Fibroblast of lung (primary cell): Measurements from ENCODE around the gene PLEKHN1. TPM values are rescaled to one million over a fixed set of nuclear protein-coding genes. Genes with fewer than 3 reads are reported as not detected.

Experiments
- DNase-seq, 2 donors: peaks; one replicate each; pipeline versions ENCODE4 v3.0.0 to v3.0.0-alpha.2; 2010; ENCODE audit warnings: low read depth in 2 of 2
- H2AFZ ChIP-seq: 2 replicates; pipeline ENCODE4 v1.5.1; 2012; ENCODE audit warnings: low read length, control low read depth, inconsistent platforms
- H3K27ac ChIP-seq: 2 replicates; pipeline ENCODE4 v1.5.1; 2011; ENCODE audit warnings: low read length, control low read depth; ENCODE audit not compliant: insufficient read depth
- H3K27me3 ChIP-seq: 2 replicates; pipeline ENCODE4 v1.5.1; 2011; ENCODE audit warnings: mild to moderate bottlenecking, low read length; ENCODE audit not compliant: control insufficient read depth, insufficient read depth
- H3K36me3 ChIP-seq: 2 replicates; pipeline ENCODE4 v1.5.1; 2011; ENCODE audit warnings: low read length; ENCODE audit not compliant: control insufficient read depth, insufficient read depth
- H3K4me1 ChIP-seq: 2 replicates; pipeline ENCODE4 v1.5.1; 2011; ENCODE audit warnings: low read length; ENCODE audit not compliant: control insufficient read depth, insufficient read depth; ENCODE audit errors: extremely low read depth
- H3K4me2 ChIP-seq: 2 replicates; pipeline ENCODE4 v1.5.1; 2011; ENCODE audit warnings: low read length, control low read depth; ENCODE audit not compliant: insufficient read depth; ENCODE audit errors: extremely low read depth
- H3K4me3 ChIP-seq, 4 experiments: fragments of 200-600 bp in 1 of 4; sonication (generic) in 1 of 4; replicated peaks in 1 of 4; 2 replicates each; pipeline ENCODE4 v1.5.1; 2011 to 2016; ENCODE audit warnings: low read length in 4 of 4, low read depth in 3 of 4, mild to moderate bottlenecking in 3 of 4, control low read depth in 2 of 4, inconsistent platforms in 1 of 4, mixed read lengths in 1 of 4; ENCODE audit not compliant: insufficient read depth in 1 of 4; ENCODE audit errors: control extremely low read depth in 1 of 4
- H3K79me2 ChIP-seq: 2 replicates; pipeline ENCODE4 v1.5.1; 2012; ENCODE audit warnings: mild to moderate bottlenecking, low read length, inconsistent platforms; ENCODE audit not compliant: control insufficient read depth, insufficient read depth
- H3K9ac ChIP-seq: 2 replicates; pipeline ENCODE4 v1.5.1; 2011; ENCODE audit warnings: mild to moderate bottlenecking, low read length, control low read depth; ENCODE audit not compliant: insufficient read depth
- H3K9me3 ChIP-seq: 2 replicates; pipeline ENCODE4 v1.5.1; 2012; ENCODE audit warnings: low read depth, low read length; ENCODE audit not compliant: control insufficient read depth, insufficient read depth
- H4K20me1 ChIP-seq: 2 replicates; pipeline ENCODE4 v1.5.1; 2011; ENCODE audit warnings: low read length; ENCODE audit not compliant: control insufficient read depth, insufficient read depth; ENCODE audit errors: extremely low read depth
- CTCF ChIP-seq, 2 donors: IDR thresholded peaks in 1 of 2; conservative IDR thresholded peaks in 1 of 2; 1 replicate in 1 of 2; 2 replicates in 1 of 2; pipeline ENCODE4 v1.5.1; 2011 to 2012; ENCODE audit warnings: low read length in 2 of 2, control low read depth in 1 of 2, inconsistent platforms in 1 of 2, low read depth in 1 of 2, mild to moderate bottlenecking in 1 of 2
- EZH2 ChIP-seq: IDR thresholded peaks from 2 replicates; pipeline ENCODE4 v1.5.1; 2012; ENCODE audit warnings: low read length, control low read depth, mild to moderate bottlenecking; ENCODE audit errors: missing control alignments
- polyA plus RNA-seq, 2 donors: library from polyadenylated mRNA; depleted of rRNA in 1 of 2; stranded (reverse) in 1 of 2; unstranded in 1 of 2; fragments of >200 nt; gene quantifications; 2 replicates each; pipeline ENCODE4 v1.2.1, GENCODE V29; 2011 to 2012; ENCODE audit warnings: missing spikeins in 1 of 2
- total RNA-seq: library from RNA; depleted of rRNA; stranded (reverse); fragments of >200 nt; gene quantifications from 2 replicates; pipeline ENCODE4 v1.2.1, GENCODE V29; 2014

The PLEKHN1 gene
- total and polyA plus RNA-seq, 2 donors (not counting 1 experiment from before 2014, with no cell fraction given) = 0.17 to 0.41 TPM

DNA sequence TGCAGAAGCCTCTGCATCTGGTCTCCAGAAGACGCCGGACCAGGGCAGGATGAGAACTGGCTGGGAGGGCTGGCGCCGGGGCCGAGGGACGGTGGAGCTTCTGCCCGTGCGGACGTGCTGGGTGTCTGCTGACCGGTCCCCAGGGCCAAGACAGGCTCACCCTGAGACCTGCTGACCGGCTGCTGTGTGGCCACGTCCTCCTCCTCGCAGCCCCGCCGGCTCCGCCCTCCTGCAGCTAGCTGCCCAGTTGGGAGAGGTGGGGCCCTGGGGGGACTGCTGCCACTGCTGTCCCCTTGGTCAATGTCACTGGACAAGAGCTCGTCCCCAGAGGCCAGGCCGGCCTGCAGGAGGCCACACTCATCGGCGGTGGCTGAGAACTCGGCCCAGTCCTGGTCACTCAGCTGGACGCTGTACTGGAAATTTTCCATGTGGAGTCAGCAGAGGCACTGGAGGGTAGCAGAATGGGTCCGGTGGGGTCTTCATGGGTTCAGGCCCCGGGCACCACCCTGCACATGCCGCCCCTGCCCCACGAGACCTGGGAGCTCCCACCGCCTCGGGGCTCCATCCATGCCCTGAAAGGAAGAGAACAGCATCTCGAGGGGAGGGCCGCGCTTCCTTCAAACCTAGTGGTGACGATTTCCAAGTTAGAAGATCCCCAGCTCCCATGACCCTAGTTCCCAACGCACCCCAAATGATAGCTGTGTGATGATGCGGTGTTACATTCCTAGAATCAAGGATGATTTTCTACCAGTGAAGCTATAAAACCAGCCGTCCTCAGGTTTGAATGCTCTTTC is 14.5 kb downstream of the PLEKHN1 start:
- Histone ChIP-seq H3K27ac (no peak overlapping the region), H3K4me3 (no peak overlapping the region), H2AFZ (no peak overlapping the region), H3K36me3 (no peaks in the 10 kb centered on the region), H3K79me2 (no peaks in the 10 kb centered on the region), H4K20me1 (no peaks in the 10 kb centered on the region), H3K4me2 (no peak overlapping the region), H3K4me1 (no peaks in the 10 kb centered on the region), H3K27me3 (peaks cover 6% of the 10 kb centered on the region), H3K9me3 (no peaks in the 10 kb centered on the region), H3K9ac (no peak overlapping the region)
- no peak for TF ChIP-seq CTCF (conservative IDR thresholded peaks at IDR 0.05 in 1 of 2, IDR thresholded peaks at IDR 0.05 in 1 of 2; ENCODE audit: low read depth in 1 of 2, low read length in 2 of 2)
- no peak for TF ChIP-seq EZH2
- no peak for DNase-seq

GRCh38 chr1:981491-981954 is 15.2 kb downstream of the PLEKHN1 start:
- H2AFZ ChIP-seq = no peak overlapping the region
- H3K79me2 ChIP-seq = no peaks in the 10 kb centered on the region
- DNase-seq = no peak
- H3K27ac ChIP-seq = no peak overlapping the region
- no peaks in the 10 kb centered on the region for H3K36me3 ChIP-seq
- no peak overlapping the region for H3K4me2 ChIP-seq
- peaks cover 6% of the 10 kb centered on the region for H3K27me3 ChIP-seq
- no peaks in the 10 kb centered on the region for H3K9me3 ChIP-seq
- no peak overlapping the region for H3K4me3 ChIP-seq
- no peaks in the 10 kb centered on the region for H4K20me1 ChIP-seq
- H3K9ac ChIP-seq = no peak overlapping the region
- no peaks in the 10 kb centered on the region for H3K4me1 ChIP-seq
- TF ChIP-seq CTCF (conservative IDR thresholded peaks at IDR 0.05 in 1 of 2, IDR thresholded peaks at IDR 0.05 in 1 of 2; ENCODE audit: low read depth in 1 of 2, low read length in 2 of 2) = no peak
- no peak for TF ChIP-seq EZH2

GRCh38 chr1:981955-982558 is 15.8 kb downstream of the PLEKHN1 start, which contains the start of gene PERM1:
Gene PERM1, minus strand, starts transcription at chr1:982093. Its CDS starts 1,064 bp downstream, at chr1:981029.
- H3K36me3 ChIP-seq = no peaks in the 10 kb centered on the region
- no peak within 1 kb of the TSS for H2AFZ ChIP-seq
- no peak for TF ChIP-seq CTCF (conservative IDR thresholded peaks at IDR 0.05 in 1 of 2, IDR thresholded peaks at IDR 0.05 in 1 of 2; ENCODE audit: low read depth in 1 of 2, low read length in 2 of 2)
- TF ChIP-seq EZH2 = no peak
- H3K27me3 ChIP-seq = peaks cover 6% of the 10 kb centered on the region
- no peak within 1 kb of the TSS for H3K27ac ChIP-seq
- no peak within 1 kb of the TSS for H3K4me2 ChIP-seq
- H3K4me1 ChIP-seq = no peaks in the 10 kb centered on the region
- no peak within 1 kb of the TSS for H3K9ac ChIP-seq
- no peaks in the 10 kb centered on the region for H4K20me1 ChIP-seq
- H3K79me2 ChIP-seq = no peaks in the 10 kb centered on the region
- DNase-seq = no peak
- no peaks in the 10 kb centered on the region for H3K9me3 ChIP-seq
- H3K4me3 ChIP-seq = no peak within 1 kb of the TSS
